ENCODE results near the gene PRR22.
"Not testable (repeated sequence)": the region's sequence is repeated elsewhere in the genome, so short reads cannot be mapped to it uniquely, and the experiment has no call there.

Gene PRR22

DNA sequence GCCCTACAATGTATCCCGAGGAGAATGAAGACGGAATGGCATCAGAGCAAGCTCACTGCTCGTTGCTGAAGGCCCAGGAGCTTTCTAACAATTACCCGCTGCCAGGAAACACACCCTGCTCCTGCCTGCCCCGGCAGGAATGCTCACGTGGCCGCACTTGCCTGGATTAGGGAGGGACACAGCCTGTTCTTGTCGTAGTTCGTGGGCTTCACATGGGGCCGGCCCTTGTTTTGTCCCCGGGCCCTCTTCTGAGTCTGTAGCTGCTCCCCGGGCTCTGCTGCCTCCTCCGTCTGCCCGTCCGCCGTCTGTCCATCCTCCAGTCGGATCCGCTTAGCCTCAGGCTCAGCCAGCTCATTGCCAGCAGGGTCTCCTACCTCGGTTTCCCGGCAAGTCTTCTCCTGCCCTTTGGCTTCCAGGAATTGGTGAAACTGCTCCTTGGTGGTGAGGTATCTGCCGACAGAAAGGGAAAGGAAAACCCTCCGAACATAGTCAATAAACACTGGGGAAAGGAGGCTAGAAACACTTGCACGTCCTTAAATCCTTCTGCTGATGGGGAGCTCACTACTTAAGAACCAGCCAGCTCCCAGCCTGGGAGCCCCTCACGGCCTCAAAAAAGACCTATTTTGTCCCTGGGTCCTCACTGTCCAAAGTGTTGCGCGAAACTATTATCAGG is 5.5 kb upstream of the PRR22 start:
- DNase-seq: no peak

DNA sequence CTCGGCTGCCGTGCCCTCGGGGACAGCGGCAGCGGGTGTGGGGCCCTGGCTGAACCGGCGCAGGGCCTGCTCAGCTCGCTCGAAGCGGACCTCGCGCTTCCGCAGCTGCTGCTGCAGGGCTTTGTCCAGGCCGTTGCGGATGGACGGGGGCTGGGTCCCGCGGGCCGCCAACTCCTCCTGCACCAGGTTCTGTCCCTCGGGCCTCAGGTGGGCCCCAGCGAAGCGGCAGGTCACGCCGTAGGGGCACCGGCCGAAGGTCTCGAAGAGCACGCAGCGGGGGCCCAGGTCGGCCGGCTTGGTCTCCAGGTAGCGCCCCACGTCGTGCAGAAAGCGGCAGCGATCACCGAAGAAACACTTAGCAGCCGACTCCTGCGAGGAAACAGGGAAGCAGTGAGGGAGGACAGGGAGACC is 4.8 kb upstream of the PRR22 start:
- no peak for DNase-seq

DNA sequence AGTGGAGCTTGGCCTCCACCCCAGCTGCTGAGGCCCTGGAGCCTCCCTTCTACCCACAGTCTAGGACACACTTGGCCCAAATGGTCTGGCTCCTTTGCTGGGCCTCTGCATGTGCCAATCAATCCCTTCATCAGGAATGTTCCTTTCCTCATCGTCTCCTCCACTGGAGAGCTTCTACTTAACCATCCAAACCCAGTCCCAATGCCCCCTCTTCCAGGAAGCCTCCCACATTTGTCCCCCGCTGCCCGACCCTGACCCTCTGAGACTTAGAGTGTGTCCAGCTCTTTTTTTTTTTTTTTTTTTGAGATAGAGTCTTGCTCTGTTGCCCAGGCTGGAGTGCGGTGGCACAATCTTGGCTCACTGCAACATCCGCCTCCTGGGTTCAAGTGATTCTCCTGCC is 3.9 kb upstream of the PRR22 start:
- no peak for DNase-seq

DNA sequence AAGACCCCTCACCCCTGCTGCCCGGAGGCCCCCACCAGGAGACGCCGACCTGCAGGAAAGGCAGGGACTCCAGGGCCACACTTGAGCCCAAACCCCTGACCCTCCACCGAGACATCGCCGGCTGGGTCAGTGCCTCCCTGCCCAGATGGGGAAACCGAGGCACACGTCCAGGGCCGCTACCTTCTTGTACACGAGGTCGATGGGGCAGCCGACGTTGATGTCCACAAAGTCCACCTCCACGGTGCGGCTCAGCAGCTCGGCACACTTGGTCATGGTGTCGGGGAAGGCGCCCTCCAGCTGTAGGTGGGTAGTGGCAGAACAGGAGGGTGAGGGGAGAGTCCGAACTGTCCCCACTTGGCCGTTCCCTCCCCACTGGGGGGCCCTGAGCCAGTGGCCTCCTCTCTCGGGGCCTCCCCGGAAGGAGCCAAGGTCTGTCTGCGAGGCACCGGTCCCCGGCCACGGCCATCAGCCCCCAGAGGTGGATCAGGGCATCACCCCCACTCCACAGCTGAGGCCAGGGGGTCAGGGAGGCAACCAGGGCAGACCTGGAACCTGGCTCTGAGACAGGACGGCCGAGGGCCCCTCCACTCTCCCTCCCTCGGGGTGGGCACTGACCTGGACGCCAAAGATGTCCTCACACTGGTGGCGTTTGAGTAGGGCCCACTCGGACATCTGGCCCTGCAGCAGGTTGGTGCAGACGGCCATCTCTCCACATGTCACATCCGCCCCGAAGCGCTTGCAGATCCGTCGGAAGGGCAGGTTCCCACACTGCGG is 3.0 kb upstream of the PRR22 start:
- DNase-seq: no peak

DNA sequence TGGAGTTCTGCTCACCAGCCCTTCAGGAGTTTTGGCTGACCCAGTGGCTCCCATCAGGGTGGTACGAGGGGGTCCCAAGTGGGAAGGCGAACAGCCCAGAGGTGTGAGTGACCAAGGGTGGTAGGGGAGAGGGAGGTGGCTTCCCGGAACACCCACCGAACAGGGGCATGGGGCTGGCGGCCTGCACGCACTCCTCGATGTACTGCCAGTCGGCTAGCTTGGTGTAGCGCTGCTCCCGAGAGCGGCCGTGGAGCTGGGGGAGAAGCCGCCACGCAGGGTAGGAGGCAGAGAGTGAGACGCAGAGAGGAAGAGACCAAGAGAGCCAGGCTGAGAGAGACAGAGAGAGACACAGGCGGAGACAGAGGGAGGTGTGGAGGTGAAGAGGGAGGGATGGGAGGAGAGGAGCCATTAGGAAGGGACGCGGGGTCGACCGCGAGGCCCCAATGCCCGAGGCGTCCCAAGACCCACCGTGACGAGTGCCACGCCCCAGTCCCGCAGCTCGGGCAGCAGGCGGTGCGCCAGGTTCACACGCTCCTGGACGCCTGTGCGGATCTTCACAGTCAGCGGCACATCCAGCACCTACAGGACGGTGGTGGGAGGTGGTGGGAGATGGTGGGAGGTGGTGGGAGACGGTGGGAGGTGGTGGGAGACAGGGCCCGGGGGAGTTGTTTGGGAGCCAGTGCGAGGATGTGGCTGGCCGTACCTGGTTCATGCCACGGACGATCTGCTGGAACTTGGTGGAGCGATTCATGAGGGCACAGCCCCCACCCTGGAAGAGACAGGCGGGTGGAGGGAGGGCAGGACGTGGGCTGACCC is 2.3 kb upstream of the PRR22 start:
- no peak for DNase-seq

DNA sequence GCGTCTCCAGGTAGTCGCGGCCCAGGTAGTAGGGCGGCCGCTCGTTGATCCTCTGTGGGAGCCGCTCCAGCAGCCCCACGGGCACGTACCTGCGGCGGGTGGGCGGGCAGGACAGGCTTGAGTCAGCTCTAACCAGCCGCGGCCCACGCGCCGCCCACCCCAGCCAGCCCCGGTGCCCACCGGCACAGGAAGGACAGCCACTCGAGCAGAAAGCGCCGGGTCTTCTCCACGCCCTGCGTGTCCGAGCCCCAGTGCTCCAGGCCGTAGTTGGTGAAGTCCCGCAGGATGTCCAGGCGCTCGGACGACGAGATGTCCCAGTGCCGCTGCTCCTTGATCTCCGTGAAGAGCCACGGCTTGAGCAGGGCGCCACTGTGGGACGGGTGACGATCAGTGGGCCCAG is 877 bp upstream of the PRR22 start:
- DNase-seq: no peak

DNA sequence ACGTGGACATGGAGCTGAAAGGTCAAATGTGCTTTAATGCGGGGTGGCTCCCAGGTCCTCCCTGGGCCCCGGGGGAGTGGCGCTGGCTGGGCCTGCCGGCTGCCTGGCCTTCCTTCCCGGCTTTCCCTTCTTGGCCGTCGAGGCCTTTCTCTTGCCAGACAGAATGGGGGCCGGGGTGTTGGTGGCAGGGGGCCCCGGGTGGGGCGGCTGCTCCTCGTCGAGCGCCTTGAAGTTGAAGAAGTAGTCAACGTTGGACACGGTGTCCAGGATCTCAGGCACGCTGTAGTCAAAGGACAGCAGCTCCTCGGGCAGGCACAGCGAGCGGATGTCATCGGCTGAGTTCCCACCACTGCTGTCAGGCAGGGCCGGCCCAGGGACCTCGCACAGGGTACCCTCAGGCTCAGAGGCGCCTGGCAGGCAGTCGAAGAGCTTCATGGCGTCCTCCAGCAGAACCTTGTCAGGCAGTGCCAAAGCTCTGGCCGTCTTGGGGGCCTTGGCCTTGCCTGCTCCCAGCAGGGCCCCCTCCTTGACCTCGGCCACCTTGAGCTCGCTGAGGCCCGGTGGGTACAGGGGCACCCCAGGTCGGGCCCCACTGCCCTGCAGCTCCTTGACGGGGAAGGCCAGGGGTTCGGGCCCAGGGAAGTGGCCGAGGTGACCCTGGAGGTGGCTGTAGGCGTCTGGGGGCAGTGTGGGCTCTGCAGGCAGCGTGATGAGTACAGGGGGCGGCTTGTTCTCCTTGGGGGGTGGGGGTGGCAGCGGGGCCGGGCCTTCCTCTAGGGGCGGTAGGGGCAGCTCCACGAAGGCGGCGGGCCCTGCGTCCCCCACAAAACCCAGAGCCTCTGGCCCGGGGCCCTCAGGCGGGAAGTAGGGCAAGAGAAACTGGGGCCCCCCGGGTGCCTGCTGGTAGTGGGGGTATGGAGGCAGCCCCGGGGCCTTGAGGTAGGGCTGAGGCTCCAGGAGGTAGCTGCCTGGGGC is 1.3 kb downstream of the PRR22 start:
- no peak for DNase-seq

DNA sequence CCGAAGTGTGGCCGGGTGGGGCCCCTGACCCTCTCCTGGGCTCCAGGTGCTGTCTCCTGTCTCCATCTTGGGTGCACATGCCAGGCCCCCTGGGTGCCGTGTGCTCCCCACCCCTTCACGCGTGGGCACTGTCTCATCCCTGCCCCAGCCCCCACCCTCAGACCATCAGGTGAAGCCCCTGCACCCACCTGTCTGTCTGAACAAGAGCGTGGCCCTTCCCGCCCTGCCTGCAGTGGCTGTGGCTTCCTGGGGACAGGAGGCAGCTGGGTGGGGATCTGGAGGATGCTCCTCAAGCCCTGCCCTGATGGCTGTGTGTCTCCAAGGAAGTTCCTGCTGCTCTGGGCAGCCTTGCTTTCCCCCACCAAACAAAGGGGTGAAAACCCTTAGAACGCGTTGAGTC is 2.2 kb downstream of the PRR22 start:
- no peak for DNase-seq

DNA sequence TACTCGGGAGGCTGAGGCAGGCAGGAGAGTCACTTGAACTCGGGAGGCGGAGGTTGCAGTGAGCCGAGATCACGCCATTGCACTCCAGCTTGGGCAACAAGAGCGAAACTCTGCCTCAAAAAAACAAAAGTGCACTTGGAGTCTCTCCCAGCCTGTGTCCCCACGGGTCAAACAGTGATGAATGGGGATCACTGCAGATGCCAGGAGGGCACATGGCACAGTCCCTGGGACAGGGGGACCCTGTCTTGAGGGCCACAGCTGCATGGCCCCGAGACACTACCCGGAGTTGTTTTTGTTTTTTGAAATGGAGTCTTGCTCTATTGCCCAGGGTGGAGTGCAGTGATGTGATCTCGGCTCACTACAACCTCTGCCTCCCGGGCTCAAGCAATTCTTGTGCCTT is 3.6 kb downstream of the PRR22 start:
- not testable (repeated sequence) for DNase-seq

DNA sequence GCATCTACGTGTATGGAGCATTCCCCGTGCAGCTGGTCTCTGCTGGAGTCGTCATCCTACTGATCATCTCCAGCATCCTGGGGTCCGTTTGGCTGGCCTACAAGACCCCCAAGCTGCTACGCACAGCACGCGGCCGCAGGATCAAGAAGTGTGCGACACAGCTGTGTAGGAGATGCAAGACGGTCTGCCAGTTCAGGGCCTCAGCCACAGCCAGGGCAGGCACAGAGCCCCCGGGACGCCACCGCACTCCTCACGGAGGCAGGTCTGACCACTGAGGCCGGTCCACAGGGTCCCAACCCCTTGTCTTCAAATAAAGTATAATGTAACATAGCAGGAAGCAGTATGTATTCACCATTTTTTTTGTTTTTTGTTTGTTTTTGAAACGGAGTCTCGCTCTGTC is 6.1 kb downstream of the PRR22 start:
- no peak for DNase-seq

DNA sequence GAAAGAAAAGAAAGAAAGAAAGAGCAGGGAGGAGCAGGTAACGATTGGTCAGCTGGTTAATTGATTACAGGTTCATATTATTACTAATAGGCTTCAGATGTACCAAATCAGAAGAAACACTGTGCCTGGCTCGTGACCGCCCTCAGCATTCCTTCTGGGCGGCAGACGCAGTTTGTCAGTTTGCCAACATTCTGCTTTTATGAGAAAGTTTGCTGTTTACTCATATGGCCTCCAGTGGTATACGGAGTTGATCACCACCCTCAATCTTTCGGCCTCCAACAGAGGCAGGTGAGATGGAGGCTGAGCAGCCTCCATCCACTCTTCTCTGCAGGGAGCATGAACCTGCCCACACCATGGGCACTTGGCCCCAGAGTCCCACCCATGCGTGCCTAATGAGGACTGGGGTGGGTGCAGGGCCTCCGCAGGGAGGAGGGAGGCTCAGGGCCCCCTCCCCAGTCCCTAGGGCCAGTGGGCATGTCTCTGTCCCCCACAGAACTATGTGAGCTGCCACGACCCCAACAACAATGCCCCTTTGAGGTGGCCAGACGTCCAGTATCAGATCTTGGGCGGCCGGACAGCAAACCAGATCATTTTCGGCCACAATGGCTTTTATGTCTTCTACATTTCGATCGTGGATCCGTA is 8.8 kb downstream of the PRR22 start:
- DNase-seq: no peak

DNA sequence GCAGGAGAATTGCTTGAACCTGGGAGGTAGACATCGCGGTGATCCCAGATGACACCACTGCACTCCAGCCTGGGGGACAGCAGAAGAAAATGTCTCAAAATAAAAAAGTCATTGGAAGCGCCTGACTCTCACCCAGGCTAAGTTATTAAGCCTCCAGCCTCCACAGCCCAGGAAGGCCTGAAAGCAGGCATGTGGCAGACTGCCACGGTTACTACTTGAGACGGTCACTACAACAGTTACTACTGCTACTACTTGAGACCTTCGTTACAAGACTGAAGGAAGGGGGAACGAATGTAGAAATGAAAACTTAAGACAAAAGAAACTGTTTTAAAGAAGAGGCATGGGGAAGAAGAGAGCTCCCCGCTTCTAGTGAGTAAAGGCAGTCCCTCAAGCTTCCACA is 9.6 kb downstream of the PRR22 start:
- DNase-seq: no peak

DNA sequence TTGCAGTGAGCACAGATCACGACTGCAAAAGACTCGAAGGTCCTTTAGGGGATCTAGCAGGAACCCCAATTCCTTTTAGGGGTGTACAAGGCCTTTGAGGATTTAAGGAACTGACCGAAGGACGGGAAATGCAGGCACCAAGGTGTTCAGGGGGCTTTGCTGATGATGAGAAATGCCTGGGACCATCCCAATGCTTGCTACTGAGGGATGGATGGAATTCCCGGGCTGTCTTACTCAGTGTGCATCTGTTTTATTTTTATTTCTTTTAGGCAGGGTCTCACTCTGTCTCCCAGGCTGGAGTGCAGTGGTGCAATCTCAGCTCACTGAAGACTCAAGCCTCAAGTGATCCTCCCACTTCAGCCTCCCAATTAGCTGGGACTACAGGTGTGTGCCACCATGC is 11.3 kb downstream of the PRR22 start:
- no peak for DNase-seq

DNA sequence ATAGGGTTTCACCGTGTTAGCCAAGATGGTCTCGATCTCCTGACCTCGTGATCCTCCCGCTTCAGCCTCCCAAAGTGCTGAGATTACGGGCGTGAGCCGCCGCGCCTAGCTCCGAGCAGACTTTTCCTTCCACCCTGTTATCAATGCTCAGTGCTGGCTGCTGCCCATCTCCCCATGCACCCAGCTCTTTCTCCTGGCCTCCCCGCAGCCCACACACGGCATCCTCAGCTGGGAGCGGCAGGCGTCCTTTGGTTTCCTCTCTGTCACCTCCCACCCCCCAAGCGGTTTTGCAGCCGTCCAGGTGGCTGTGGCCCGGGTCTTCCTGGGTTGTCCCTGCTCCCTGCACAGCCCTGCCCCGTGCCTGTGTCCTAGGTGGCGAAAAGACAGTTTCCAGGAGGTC is 12.1 kb downstream of the PRR22 start:
- DNase-seq: no peak

DNA sequence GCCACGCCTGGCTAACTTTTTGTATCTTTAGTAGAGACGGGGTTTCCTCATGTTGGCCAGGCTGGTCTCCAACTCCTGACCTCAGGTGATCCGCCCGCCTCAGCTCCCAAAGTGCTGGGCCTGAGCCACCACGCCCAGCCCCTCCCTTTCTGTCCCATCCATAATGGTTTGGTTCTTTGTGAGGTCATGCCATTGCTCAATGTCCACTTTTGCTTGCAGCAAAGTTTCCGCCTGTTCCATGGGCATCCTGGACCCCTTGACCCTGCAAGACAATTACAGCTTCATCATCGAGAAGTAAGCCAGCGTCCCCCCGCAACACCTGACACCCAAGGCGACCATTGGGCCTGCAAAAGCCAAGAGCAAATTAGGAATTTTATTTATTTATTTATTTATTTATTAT is 16.6 kb downstream of the PRR22 start:
- no peak for DNase-seq

DNA sequence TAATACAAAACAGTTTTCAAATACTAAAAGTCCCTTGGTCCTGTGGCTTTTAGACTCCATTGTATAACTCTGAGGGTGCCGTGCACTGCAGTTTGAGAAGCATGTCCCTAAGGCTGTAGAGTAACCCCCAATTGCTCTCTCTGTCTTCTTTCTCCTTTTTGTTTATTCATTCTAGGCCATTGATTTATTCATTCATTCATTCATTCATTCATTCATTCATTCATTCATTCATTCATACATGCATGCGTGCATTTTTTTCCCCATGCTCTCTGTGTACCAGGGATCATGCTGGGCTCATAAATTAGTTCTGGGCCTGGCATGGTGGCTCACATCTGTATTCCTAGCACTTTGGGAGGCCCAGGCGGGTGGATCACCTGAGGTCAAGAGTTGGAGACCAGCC is 19.3 kb downstream of the PRR22 start:
- no peak for DNase-seq

DNA sequence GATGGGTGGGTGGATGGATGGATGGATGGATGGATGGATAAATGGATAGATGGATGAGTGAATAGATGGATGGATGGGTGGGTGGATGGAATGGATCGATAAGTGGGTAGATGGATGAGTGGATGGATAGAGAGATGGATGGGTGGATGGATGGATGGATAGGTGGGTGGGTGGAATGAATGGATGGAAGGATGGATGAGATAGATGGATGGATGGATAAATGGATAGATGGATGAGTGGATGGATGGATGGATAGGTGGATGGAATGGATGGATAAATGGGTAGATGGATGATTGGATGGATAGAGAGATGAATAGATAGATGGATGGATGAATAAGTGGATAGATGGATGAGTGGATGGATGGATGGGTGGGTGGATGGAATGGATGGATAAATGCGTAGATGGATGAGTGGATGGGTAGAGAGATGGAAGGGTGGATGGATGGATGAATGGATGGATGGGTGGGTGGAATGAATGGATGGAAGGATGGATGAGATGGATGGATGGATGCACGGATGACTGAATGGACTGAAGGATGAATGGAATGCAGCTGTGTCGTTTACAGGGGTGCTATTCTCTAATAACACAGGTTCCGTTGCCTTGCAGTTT is 21.8 kb downstream of the PRR22 start:
- DNase-seq: no peak

DNA sequence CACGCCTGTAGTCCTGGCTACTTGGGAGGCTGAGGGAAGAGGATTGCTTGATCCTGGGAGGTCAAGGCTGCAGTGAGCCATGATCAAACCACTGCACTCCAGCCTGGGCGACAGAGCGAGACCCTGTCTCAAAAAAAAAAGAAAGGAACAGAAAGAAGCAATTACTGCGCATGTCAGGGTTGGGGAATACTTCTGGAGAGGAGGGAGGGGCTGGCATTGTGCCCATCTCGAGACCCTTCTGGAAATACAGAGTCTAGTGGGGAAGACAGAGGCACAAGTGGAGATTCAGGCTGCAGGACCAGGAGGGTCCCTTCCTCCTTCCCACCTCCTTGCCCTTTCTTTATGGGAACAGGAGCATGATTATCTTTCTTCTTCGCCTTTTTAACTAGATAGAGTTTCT is 30.8 kb downstream of the PRR22 start:
- no peak for DNase-seq

DNA sequence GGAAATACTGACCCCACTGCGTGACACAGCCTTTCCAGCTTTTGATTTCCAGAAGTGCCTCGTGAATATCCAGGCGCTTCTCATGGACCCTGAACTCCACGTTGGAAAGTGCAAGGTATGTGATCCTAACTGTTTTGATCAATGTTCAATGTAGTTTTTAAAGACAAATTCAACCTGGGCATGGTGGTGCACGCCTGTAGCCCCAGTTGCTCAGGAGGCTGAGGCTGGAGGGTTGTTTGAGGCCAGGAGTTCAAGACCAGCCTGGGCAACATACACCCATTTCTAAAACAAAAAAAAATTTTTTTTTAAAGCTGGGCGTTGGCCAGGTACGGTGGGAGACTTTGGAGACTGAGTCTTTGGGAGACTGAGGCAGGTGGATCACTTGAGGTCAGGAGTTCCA is 32.8 kb downstream of the PRR22 start:
- DNase-seq: no peak

DNA sequence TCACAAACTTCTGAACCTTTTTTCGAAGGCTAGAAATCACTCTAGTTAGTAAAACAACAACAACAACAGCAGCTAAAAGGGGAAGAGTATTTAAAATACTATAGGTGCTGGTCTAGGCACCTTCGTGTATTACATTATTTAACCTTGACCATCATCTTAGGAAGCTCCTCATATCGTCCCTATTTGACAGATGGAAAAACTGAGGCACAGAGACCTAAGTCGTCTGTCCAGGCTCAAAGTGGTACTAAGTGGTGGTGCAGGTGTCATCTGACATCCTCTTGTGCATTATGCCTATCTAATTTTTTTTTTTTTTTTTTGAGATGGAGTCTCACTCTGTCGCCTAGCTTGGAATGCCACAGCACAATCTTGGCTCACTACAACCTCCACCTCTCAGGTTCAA is 35.0 kb downstream of the PRR22 start:
- DNase-seq: no peak

DNA sequence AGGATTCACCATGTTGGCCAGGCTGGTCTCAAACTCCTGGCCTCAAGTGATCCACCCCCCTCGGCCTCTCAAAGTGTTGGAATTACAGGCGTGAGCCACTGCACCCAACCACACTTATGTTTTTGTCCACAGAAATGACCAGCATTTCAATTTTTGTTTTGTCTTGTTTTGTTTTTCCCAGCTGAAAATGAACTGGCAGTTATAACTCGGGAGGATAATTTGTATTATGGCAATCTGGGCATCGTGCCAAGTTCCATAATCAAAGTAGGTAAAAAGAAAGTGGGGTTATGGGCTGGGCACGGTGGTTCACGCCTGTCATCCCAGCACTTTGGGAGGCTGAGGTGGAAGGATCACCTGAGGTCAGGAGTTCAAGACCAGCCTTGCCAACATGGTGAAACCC is 35.6 kb downstream of the PRR22 start:
- DNase-seq: not testable (repeated sequence)

DNA sequence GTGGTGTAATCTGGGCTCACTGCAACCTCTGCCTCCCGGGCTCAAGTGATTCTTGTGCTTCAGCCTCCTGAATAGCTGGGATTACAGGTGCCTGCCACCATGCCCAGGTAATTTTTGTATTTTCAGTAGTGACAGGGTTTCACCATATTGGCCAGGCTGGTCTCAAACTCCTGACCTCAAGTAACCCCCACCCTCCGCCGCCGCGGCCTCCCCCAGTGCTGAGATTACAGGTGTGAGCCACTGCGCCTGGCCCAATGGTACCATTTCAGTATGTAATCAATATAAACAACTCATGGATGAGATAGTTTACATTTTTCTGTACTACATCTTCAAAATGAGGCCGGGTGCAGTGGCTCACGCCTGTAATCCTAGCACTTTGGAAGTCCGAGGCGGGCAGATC is 39.5 kb downstream of the PRR22 start:
- not testable (repeated sequence) for DNase-seq
